Mononuclear cell (primary cell): ENCODE data around the gene SRPK3. TPM values are rescaled to one million over a fixed set of nuclear protein-coding genes. Genes with fewer than 3 reads are reported as not detected.

Experiments used
- H3K27me3 ChIP-seq: 2 replicates; pipeline ENCODE4 v1.6.0; 2011; ENCODE audit warnings: low read length, control low read depth; ENCODE audit not compliant: insufficient read depth
- H3K4me1 ChIP-seq: 2 replicates; pipeline ENCODE4 v1.5.1; 2011; ENCODE audit warnings: mild to moderate bottlenecking, low read length, control low read depth; ENCODE audit not compliant: insufficient read depth
- H3K4me3 ChIP-seq: 2 replicates; pipeline ENCODE4 v1.5.1; 2011; ENCODE audit warnings: mild to moderate bottlenecking, low read length, moderate library complexity
- H3K9me3 ChIP-seq: 2 replicates; pipeline ENCODE4 v1.5.1; 2011; ENCODE audit warnings: low read depth, mild to moderate bottlenecking, control low read depth, low read length
- total RNA-seq: library from RNA; depleted of rRNA; stranded (reverse); fragments of >200 nt; gene quantifications from one replicate; pipeline ENCODE4 v1.2.3, GENCODE V29; 2012

SRPK3 gene, protein sequence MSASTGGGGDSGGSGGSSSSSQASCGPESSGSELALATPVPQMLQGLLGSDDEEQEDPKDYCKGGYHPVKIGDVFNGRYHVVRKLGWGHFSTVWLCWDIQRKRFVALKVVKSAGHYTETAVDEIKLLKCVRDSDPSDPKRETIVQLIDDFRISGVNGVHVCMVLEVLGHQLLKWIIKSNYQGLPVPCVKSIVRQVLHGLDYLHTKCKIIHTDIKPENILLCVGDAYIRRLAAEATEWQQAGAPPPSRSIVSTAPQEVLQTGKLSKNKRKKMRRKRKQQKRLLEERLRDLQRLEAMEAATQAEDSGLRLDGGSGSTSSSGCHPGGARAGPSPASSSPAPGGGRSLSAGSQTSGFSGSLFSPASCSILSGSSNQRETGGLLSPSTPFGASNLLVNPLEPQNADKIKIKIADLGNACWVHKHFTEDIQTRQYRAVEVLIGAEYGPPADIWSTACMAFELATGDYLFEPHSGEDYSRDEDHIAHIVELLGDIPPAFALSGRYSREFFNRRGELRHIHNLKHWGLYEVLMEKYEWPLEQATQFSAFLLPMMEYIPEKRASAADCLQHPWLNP
- total RNA-seq = under 0.01 TPM

DNA sequence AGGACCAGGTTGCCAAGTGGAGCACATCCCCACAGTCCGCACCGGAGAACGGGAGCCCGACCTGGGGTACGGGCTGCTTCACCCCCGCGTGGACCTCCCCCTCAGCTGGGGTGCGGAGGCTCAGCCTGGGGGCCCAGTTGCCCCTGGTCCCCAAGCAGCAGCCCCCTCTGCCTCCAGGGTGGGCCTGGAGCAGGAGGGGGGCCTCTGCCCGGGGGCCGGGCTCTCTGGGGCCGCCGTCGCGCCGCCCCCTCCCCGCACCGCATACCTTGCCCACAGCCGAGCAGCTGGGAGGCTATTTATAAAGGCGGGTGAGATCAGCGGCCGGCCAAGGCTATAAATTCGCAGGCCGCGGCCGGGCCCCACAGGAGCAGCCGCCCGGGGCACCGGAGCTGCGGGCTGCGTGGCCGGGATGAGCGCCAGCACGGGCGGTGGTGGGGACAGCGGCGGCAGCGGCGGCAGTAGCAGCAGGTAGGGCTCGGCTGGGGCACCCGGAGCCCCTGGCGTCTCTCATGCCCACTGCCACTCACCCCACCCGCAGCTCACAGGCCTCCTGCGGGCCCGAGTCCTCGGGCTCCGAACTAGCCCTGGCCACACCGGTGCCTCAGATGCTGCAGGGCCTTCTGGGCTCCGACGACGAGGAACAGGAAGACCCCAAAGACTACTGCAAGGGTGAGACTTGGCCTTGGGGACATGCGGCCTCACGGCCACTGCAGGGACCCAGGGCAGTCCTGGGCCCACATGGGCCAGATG is at the start of gene SRPK3:
TSS of gene SRPK3 (plus strand) at position 364 of the 750 bp plus-strand sequence. CDS start at position 410, 46 bp downstream.
- no peaks in the 10 kb centered on the region for H3K9me3 ChIP-seq
- no peaks in the 10 kb centered on the region for H3K4me1 ChIP-seq
- no peak within 1 kb of the TSS for H3K4me3 ChIP-seq
- no peaks in the 10 kb centered on the region for H3K27me3 ChIP-seq

DNA sequence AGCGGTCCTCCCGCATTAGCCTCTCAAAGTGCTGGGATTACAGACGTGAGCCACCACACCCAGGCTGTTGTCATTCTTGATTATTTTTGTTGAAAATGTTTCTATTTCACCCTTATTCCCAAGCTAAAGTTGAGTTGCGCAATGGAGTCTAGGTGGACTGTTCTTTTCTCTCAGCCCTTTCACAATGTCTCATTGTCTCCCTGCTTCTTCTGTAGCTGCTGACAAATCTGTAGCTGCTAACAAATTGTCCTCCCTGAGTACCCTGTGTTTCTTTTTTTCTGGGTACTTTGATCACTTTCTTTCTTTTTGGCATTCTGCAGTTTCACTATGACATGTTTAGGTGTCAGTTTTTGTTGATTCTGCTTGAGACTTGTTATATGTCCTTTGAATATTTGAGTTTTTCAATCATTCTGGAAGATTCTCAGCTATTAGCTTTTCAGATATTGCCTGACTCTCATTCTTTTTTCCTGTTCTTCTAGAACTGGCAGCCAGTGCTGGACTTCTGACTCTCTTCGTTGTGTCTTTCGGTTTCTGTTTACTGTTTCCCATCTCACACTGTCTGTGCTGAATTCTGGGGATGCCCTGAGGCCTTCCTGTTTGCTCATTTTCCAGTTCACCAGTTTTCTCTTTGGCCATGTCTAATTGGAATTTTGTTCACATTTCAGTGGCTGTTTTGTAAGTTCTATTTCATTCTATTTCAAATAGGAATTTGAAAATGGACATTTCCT is 49.6 kb upstream of the SRPK3 start:
- no peaks in the 10 kb centered on the region for H3K9me3 ChIP-seq
- no peaks in the 10 kb centered on the region for H3K27me3 ChIP-seq
- H3K4me1 ChIP-seq = peaks cover 50% of the 10 kb centered on the region
- H3K4me3 ChIP-seq = no peak overlapping the region

DNA sequence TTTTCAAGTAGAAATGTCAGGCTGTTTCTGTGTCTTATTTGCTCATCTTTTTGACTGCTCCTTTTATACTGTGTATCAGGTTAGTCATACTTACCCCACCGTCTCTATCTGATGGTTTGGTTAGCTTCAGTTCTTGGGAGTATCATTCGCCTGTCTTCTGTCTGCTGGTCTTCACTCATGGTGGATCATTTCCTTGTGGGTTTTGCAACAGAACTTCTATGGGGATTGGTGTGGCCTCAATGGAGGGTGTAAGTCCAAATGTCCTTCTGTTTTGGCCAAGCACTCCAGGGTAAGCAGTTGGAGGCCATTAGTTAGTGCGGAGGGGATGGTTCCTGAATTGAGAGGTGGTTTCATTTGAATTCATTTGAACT is 49.0 kb upstream of the SRPK3 start:
- Histone ChIP-seq H3K9me3 (no peaks in the 10 kb centered on the region), H3K4me1 (peaks cover 45% of the 10 kb centered on the region), H3K4me3 (no peak overlapping the region), H3K27me3 (no peaks in the 10 kb centered on the region)

DNA sequence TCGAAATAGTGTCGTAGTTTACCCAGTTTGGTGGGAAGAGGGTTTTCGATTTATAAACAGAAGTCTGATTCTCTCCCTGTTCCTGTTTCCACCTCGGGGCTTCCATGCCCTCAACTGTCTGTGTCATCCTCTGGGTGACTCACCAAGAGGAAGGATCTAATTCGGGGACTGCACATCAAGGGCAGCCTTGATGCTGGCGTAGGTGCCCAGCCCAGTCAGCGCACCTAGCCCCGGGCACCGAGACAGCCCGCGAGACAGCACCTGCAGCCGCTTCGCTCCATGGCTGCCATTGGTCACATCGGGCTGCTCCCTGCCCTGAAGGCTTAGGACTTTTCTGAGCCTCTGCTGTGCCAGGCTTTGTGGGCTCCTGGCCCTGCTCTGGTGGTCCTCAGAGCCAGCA is 48.4 kb upstream of the SRPK3 start:
- H3K27me3 ChIP-seq = no peaks in the 10 kb centered on the region
- H3K4me3 ChIP-seq = no peak overlapping the region
- H3K4me1 ChIP-seq = peaks cover 40% of the 10 kb centered on the region
- no peaks in the 10 kb centered on the region for H3K9me3 ChIP-seq

DNA sequence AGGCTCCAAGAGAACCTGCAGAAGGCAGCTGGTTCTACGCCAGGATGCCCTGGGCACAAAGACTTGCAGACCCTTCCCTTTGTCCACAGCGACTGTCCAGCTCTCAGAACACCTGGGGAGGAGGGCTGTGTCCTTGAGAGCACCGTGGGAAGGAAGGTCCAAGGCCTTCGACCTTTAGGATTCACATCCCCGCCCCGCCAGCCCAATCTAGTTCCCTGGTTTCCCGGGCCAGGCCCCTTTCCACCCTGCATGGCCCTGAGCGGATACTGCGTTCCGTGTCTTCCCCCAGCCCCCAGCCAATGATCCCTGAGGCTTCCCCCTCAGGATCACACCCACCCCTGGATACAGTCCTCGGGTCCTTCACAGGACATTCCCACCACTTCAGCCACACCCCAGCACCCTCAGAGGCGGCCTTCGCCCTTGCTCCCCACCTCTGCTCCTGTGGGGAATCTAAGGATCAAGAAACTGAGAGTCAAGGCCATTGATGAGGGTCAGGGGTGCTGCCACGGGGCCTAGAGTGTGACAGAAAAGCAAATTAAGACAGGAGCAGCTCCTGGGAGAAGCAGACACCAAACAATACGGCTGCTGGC is 47.1 kb upstream of the SRPK3 start:
- no peaks in the 10 kb centered on the region for H3K27me3 ChIP-seq
- no peak overlapping the region for H3K4me3 ChIP-seq
- peaks cover 26% of the 10 kb centered on the region for H3K4me1 ChIP-seq
- H3K9me3 ChIP-seq = no peaks in the 10 kb centered on the region

DNA sequence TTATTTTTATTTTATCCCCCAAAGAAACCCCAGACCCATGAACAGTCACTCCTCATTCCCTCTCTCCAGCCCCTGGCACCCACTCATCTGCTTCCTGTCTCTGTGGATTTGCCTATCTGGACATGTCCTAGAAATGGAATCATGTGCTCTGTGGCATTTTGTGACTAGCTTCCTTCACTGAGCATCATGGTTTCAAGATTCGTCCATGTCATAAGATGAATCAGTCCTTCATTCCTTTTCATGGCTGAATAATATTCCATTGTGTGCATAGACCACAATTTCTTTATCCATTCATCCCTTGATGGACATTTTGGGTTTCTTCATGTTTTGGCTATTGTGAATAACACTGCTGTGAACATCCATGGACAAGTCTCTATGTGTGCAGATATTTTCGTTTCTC is 46.0 kb upstream of the SRPK3 start:
- peaks cover 27% of the 10 kb centered on the region for H3K4me1 ChIP-seq
- no peaks in the 10 kb centered on the region for H3K27me3 ChIP-seq
- H3K4me3 ChIP-seq = no peak overlapping the region
- no peaks in the 10 kb centered on the region for H3K9me3 ChIP-seq

DNA sequence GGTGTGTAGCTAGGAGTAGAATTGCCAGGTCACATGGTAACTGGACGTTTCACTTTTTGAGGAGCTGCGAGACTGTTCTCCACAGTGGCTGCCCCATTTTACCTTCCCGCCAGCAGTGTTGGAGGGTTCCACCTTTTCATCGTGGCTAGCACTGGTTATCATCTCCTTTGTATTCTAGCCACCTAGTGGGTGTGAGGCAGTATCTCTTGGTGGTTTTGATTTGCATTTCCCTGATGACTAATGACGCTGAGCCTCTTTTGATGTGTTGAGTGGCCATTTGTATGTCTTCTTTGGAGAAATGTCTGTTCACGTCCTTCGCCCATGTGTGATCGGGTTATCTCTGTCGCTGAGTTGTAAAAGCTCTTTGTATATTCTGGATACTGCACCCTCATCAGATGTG is 45.6 kb upstream of the SRPK3 start:
- H3K27me3 ChIP-seq = no peaks in the 10 kb centered on the region
- peaks cover 31% of the 10 kb centered on the region for H3K4me1 ChIP-seq
- no peaks in the 10 kb centered on the region for H3K9me3 ChIP-seq
- no peak overlapping the region for H3K4me3 ChIP-seq

DNA sequence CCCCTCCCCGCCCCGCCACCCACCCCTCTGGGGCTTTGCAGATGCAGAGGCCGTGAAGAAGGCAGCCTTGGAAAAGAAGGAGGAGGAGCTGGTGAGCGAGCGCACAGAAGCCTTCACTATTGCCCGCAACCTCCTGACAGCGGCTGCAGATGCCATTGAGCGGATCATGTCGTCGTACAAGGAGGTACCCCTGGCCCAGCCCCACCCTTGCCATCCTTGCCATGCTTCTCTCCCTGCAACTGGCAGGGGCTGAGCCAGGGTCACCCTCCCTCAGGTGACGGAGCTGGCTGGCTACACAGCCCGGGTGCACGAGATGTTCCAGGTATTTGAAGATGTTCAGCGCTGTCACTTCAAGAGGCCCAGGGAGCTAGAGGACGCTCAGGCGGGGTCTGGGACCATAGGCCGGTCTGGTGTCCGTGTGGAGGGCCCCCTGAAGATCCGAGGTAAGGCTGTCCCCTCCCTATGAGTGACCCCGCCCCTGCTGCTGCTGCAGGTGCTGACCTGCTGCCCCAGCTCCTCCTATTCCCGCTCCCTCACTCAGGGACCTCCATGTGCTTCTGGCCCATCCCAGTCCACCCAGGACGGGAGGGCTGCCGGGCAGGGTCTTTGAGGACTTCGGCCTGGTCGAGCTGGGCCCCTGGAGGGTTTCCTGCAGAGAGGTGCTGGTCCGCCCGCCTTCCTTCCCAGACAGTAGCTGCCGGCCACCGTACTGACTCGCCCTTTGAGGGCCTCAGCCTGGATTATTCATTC is 44.6 kb upstream of the SRPK3 start:
- Histone ChIP-seq H3K4me1 (peaks cover 25% of the 10 kb centered on the region), H3K9me3 (no peaks in the 10 kb centered on the region), H3K4me3 (no peak overlapping the region), H3K27me3 (no peaks in the 10 kb centered on the region)

DNA sequence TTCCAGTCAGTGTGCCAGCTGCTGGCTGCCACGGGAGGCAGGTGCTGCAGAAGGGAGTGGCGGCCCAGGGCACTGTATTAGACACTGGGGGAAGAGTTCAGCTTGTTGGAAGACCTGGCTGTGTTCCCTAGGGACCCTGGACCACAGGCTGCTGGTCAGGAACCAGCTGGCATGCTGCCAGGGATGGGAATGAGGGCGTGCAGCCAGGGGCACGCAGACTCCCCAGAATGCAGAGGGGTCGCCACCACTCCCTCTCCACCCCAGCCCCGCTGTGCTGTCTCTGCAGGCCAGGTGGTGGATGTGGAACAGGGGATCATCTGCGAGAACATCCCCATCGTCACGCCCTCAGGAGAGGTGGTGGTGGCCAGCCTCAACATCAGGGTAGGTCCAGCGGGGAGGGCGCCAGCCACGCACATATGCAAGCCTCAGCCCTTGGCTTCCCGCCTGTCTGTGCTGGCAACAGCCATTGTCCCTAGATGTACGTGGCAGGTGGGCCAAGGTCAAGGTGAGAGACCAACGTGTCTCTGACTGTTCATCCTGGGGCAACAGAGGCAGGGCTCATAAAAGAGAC is 43.9 kb upstream of the SRPK3 start:
- Histone ChIP-seq H3K4me1 (peaks cover 23% of the 10 kb centered on the region), H3K4me3 (no peak overlapping the region), H3K9me3 (no peaks in the 10 kb centered on the region), H3K27me3 (no peaks in the 10 kb centered on the region)

DNA sequence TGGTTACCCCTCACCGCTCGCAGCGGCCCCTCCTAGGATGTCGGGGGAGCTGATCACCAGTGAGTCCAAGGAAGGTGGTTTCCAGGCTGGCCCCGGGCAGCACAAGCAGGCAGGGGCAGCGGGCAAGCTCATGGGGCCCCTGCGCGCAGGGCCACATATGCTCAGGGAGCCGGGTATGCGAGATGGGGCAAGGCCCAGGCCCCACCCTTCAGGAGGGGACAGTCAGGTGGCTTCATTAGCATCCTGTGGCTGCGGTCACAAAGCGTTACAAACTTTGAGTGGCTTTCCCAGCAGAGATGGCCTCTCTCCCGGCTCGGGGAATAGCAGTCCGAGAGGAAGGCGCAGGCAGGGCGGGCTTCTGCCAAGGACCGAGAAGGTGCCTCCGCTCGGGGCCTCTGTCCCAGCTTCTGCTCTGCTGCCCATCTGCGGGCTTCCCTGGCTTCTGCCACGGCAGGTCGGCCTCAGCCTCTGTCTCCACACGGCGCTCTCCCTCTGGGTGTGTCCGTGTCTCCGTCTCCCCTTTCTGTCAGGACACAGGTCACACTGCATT is 42.7 kb upstream of the SRPK3 start:
- Histone ChIP-seq H3K4me1 (peaks cover 15% of the 10 kb centered on the region), H3K27me3 (no peaks in the 10 kb centered on the region), H3K4me3 (no peak overlapping the region)

DNA sequence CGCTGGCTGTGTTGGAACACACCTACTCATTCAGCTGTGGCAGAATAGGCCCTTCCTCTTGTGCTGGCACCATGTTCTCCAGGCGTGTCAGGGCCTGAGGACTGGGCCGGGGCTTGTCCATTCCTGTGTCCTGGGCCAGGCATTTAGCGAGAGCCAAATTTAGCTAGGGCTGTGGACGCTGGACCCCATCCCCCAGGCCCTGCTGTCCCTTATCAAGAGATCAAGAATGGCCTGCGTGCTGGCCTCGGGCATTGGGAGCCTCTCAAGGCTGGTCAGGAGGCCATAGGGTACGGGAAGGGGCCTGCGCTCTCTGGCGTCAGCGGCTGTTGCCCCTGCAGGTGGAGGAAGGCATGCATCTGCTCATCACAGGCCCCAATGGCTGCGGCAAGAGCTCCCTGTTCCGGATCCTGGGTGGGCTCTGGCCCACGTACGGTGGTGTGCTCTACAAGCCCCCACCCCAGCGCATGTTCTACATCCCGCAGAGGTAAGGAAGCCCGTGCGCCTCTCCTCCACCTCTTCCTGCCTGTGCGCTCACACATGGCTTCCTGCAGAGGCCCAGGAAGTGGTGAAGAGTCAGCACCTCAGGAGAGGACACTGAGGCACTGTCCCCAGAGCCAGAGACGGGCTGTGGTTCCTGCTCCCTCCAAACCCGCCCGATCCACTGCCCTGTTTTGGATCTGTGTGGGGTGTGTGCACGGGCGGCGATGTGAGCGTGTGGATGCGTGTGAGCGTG is 40.9 kb upstream of the SRPK3 start:
- Histone ChIP-seq H3K4me1 (peaks cover 23% of the 10 kb centered on the region), H3K9me3 (no peaks in the 10 kb centered on the region), H3K4me3 (no peak overlapping the region), H3K27me3 (no peaks in the 10 kb centered on the region)

More for the DNA sequence above, 42.7 kb upstream of the SRPK3 start:
- no peaks in the 10 kb centered on the region for H3K9me3 ChIP-seq

DNA sequence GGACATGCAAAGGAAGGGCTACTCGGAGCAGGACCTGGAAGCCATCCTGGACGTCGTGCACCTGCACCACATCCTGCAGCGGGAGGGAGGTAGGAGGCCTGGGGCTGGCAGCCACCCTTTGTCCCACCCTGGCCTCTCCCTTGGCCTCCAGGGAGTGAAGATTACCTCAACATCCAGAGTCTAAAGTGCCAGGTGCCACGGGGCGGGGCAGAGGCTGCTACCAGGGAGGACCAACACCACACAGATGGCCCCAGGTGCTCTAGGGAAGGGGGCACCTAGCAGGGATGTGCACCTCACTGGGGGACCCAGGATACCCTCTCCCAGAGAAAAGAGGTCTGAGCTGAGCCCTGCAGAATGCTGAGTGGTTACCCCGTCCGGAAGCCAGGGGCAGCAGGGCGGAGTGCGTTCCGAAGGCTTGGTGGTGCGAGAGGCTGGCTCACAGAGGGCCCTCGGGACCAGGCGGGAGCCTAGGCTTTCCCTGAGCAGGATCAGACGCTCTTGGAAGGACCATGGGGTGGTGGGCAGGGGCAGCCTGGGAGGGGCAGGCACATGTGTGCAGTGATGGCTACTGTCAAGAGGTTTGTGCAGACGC is 40.1 kb upstream of the SRPK3 start:
- no peak overlapping the region for H3K4me3 ChIP-seq
- H3K27me3 ChIP-seq = no peaks in the 10 kb centered on the region
- H3K4me1 ChIP-seq = peaks cover 23% of the 10 kb centered on the region
- H3K9me3 ChIP-seq = no peaks in the 10 kb centered on the region

DNA sequence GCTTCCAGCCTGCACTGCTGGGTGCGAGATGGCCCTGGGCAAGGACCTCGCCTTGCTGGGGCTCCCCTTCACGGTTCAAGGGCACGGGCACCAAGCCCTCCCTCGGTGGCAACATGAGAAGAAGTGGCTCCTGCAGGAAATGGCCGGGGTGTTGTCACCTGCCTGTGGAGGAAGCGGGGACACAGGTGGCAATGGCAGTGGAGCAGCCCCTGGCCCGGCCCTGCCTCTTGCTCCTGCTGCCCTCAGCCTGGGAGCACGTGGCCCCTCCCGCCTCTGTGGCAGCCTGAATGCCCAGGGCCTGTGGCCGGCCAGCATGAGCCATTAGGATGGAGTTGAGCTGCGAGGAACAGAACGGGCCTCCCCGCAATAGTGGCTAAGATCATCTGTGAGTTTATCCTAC is 39.4 kb upstream of the SRPK3 start:
- Histone ChIP-seq H3K4me3 (no peak overlapping the region), H3K27me3 (no peaks in the 10 kb centered on the region), H3K9me3 (no peaks in the 10 kb centered on the region), H3K4me1 (peaks cover 23% of the 10 kb centered on the region)
